ENCODE results near the gene ERICH2.
"Not testable (repeated sequence)": the region's sequence is repeated elsewhere in the genome, so short reads cannot be mapped to it uniquely, and the experiment has no call there.

Gene ERICH2

GRCh38 chr2:170739507-170740046, 30.6 kb upstream of the ERICH2 start:
- Histone ChIP-seq H3K4me1 (ENCODE audit: control insufficient read depth, insufficient read depth, low read length, poor library complexity, severe bottlenecking) (peaks cover 9% of the 10 kb centered on the region), H3K9me3 (ENCODE audit: control insufficient read depth, low read length) (peaks cover 20% of the 10 kb centered on the region), H3K4me3 (ENCODE audit: extremely low read depth, insufficient read depth, low read length, poor library complexity, severe bottlenecking) (no peak overlapping the region), H3K27ac (ENCODE audit: low read depth, low read length, severe bottlenecking) (no peak overlapping the region), H3K36me3 (ENCODE audit: control insufficient read depth, insufficient read depth, low read length) (no peaks in the 10 kb centered on the region)
- WGBS, 2 experiments (ENCODE audit: insufficient coverage in 2 of 2), result 93 to 100% methylated on average over 2 of the region's 3 CpGs

GRCh38 chr2:170740660-170741059, 29.5 kb upstream of the ERICH2 start:
- peaks cover 9% of the 10 kb centered on the region for H3K4me1 ChIP-seq (ENCODE audit: control insufficient read depth, insufficient read depth, low read length, poor library complexity, severe bottlenecking)
- H3K9me3 ChIP-seq (ENCODE audit: control insufficient read depth, low read length), result peaks cover 20% of the 10 kb centered on the region
- no peak overlapping the region for H3K27ac ChIP-seq (ENCODE audit: low read depth, low read length, severe bottlenecking)
- H3K36me3 ChIP-seq (ENCODE audit: control insufficient read depth, insufficient read depth, low read length), result no peaks in the 10 kb centered on the region
- H3K4me3 ChIP-seq (ENCODE audit: extremely low read depth, insufficient read depth, low read length, poor library complexity, severe bottlenecking), result no peak overlapping the region
- 80 to 86% methylated on average over 4 of the region's 4 CpGs for WGBS, 2 experiments (ENCODE audit: insufficient coverage in 2 of 2)

DNA sequence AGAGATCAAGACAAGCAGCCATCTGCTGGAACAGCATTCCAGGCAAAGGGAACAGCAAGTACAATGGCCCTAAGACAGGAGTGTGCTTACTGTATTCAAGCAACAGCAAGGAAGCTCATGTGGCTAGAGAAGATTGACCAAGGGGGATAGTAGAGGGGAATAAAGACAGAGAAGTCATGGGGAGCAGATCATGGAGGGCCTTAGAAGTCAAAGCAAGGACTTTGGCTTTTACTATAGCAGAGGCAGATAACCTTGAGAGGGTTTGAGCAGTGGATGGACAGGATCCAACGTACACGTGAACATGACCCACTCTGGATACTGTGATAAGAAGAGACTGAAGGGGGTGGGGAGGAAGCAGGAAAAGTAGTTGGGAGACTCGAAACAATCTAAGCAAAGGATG, 28.2 kb upstream of the ERICH2 start:
- Histone ChIP-seq H3K27ac (ENCODE audit: low read depth, low read length, severe bottlenecking) (no peak overlapping the region), H3K4me1 (ENCODE audit: control insufficient read depth, insufficient read depth, low read length, poor library complexity, severe bottlenecking) (peaks cover 9% of the 10 kb centered on the region), H3K36me3 (ENCODE audit: control insufficient read depth, insufficient read depth, low read length) (no peaks in the 10 kb centered on the region), H3K9me3 (ENCODE audit: control insufficient read depth, low read length) (peaks cover 9% of the 10 kb centered on the region), H3K4me3 (ENCODE audit: extremely low read depth, insufficient read depth, low read length, poor library complexity, severe bottlenecking) (no peak overlapping the region)
- 93 to 100% methylated on average over 3 of the region's 3 CpGs for WGBS, 2 experiments (ENCODE audit: insufficient coverage in 2 of 2)

GRCh38 chr2:170742896-170743529, 27.2 kb upstream of the ERICH2 start:
- Histone ChIP-seq H3K36me3 (ENCODE audit: control insufficient read depth, insufficient read depth, low read length) (no peaks in the 10 kb centered on the region), H3K27ac (ENCODE audit: low read depth, low read length, severe bottlenecking) (no peak overlapping the region), H3K9me3 (ENCODE audit: control insufficient read depth, low read length) (no peaks in the 10 kb centered on the region), H3K4me1 (ENCODE audit: control insufficient read depth, insufficient read depth, low read length, poor library complexity, severe bottlenecking) (peaks cover 9% of the 10 kb centered on the region), H3K4me3 (ENCODE audit: extremely low read depth, insufficient read depth, low read length, poor library complexity, severe bottlenecking) (no peak overlapping the region)
- WGBS, 2 experiments (ENCODE audit: insufficient coverage in 2 of 2), result 85 to 90% methylated on average over 2 of the region's 6 CpGs

DNA sequence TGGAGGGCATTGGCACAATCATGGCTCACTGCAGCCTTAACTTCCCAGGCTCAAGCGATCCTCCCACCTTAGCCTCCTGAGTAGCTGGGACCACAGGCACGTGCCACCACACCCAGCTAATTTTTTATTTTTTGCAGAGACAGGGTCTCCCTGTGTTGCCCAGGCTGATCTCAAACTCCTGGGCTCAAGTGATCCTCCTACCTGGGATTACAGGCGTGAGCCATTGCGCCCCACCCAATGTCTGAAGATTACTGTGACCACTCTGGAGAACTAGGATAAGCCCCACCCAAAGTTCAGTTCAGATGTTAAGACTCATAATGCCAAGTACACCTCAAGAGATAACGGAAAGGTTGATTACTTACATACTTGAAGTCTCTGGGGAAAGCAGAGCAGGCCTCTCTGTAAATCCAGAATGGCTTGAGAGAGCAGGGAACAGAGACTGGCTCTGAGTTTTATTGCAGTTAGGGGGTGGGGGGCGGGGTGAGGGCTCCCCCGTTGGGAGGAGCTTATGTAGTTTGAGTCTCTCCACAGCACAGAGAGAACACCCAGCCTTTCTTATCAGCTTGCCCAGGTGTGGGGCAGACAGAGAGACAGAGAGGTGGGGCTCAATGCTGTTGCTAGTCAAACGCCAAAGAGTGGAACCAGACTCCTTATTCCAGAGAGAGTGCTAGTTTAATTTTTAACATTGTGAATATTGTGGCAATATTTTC, 26.5 kb upstream of the ERICH2 start:
- Histone ChIP-seq H3K9me3 (ENCODE audit: control insufficient read depth, low read length) (no peaks in the 10 kb centered on the region), H3K27ac (ENCODE audit: low read depth, low read length, severe bottlenecking) (no peak overlapping the region), H3K4me1 (ENCODE audit: control insufficient read depth, insufficient read depth, low read length, poor library complexity, severe bottlenecking) (peaks cover 9% of the 10 kb centered on the region), H3K4me3 (ENCODE audit: extremely low read depth, insufficient read depth, low read length, poor library complexity, severe bottlenecking) (no peak overlapping the region), H3K36me3 (ENCODE audit: control insufficient read depth, insufficient read depth, low read length) (no peaks in the 10 kb centered on the region)
- WGBS, 2 experiments (ENCODE audit: insufficient coverage in 2 of 2), result 90 to 98% methylated on average over 6 of the region's 8 CpGs

DNA sequence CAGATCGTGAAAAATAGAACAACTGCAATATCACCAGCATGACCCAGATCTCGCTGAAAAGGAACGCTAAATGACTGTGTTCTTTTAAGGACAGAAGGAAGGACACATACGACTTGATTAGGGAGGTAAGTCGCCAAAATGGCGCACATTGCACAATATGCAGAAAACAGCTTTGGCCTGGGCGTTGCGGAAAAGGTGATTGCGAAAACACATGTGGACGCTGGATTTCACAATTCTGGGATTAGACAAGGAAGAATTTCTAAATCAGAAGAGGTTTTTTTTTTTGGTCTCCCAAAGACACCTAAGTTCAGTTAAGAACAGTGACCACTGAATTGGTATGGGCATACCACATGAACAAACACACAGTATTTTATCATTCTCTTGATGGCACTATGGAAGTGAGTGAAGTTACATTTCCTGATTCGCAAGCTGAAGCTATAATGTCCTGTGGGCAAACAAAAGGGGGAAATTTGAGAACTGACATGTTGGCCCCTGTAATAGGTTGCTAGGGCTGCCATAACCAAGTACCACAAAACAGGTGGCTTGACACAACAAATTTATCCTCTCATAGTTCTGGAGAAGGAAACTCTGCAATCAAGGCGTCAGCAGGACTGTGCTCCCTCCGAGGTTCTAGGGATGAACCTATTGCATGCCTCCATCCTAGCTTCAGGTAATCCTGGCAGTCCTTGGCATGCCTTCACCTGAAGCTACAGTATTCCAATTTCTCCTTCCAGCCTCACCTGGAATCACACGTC, 25.8 kb upstream of the ERICH2 start:
- H3K9me3 ChIP-seq (ENCODE audit: control insufficient read depth, low read length), result no peaks in the 10 kb centered on the region

GRCh38 chr2:170745305-170745704, 24.9 kb upstream of the ERICH2 start:
- Histone ChIP-seq H3K4me1 (ENCODE audit: control insufficient read depth, insufficient read depth, low read length, poor library complexity, severe bottlenecking) (no peaks in the 10 kb centered on the region), H3K36me3 (ENCODE audit: control insufficient read depth, insufficient read depth, low read length) (no peaks in the 10 kb centered on the region), H3K4me3 (ENCODE audit: extremely low read depth, insufficient read depth, low read length, poor library complexity, severe bottlenecking) (no peak overlapping the region), H3K9me3 (ENCODE audit: control insufficient read depth, low read length) (no peaks in the 10 kb centered on the region), H3K27ac (ENCODE audit: low read depth, low read length, severe bottlenecking) (no peak overlapping the region)
- 86 to 98% methylated on average over 4 to 5 of the region's 6 CpGs for WGBS, 2 experiments (ENCODE audit: insufficient coverage in 2 of 2)

More for the DNA sequence above, 25.8 kb upstream of the ERICH2 start:
- H3K36me3 ChIP-seq (ENCODE audit: control insufficient read depth, insufficient read depth, low read length), result no peaks in the 10 kb centered on the region
- H3K4me1 ChIP-seq (ENCODE audit: control insufficient read depth, insufficient read depth, low read length, poor library complexity, severe bottlenecking), result peaks cover 4% of the 10 kb centered on the region
- H3K4me3 ChIP-seq (ENCODE audit: extremely low read depth, insufficient read depth, low read length, poor library complexity, severe bottlenecking), result no peak overlapping the region
- H3K27ac ChIP-seq (ENCODE audit: low read depth, low read length, severe bottlenecking), result no peak overlapping the region
- 89 to 92% methylated on average over 12 to 13 of the region's 14 CpGs for WGBS, 2 experiments (ENCODE audit: insufficient coverage in 2 of 2)

- no peak overlapping the region for H3K4me3 ChIP-seq (ENCODE audit: extremely low read depth, insufficient read depth, low read length, poor library complexity, severe bottlenecking)
- 83% methylated on average over 1 of the region's 4 CpGs; no CpG with 5 or more reads in 1 of the 2 experiments for WGBS, 2 experiments (ENCODE audit: insufficient coverage in 2 of 2)
These were observed 22.3 kb upstream of the ERICH2 start for GRCh38 chr2:170747921-170748320.

DNA sequence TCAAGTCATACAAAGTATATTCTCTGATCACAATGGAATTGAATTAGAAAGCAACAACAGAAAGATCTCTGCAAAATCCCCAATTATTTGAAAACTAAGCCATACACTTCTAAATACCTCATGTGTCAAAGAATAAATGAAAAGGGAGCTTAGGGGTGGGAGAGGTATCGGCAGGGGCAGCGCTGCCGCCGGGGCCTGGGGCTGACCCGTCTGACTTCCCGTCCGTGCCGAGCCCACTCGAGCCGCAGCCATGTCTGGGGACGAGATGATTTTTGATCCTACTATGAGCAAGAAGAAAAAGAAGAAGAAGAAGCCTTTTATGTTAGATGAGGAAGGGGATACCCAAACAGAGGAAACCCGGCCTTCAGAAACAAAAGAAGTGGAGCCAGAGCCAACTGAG, 18.6 kb upstream of the ERICH2 start:
- H3K4me1 ChIP-seq (ENCODE audit: control insufficient read depth, insufficient read depth, low read length, poor library complexity, severe bottlenecking); H3K4me3 ChIP-seq (ENCODE audit: extremely low read depth, insufficient read depth, low read length, poor library complexity, severe bottlenecking); H3K27ac ChIP-seq (ENCODE audit: low read depth, low read length, severe bottlenecking); H3K9me3 ChIP-seq (ENCODE audit: control insufficient read depth, low read length); H3K36me3 ChIP-seq (ENCODE audit: control insufficient read depth, insufficient read depth, low read length): not testable (repeated sequence)
- 70 to 92% methylated on average over 1 to 12 of the region's 12 CpGs for WGBS, 2 experiments (ENCODE audit: insufficient coverage in 2 of 2)

More at GRCh38 chr2:170747921-170748320, 22.3 kb upstream of the ERICH2 start:
- Histone ChIP-seq H3K4me1 (ENCODE audit: control insufficient read depth, insufficient read depth, low read length, poor library complexity, severe bottlenecking) (no peaks in the 10 kb centered on the region), H3K27ac (ENCODE audit: low read depth, low read length, severe bottlenecking) (no peak overlapping the region), H3K36me3 (ENCODE audit: control insufficient read depth, insufficient read depth, low read length) (no peaks in the 10 kb centered on the region), H3K9me3 (ENCODE audit: control insufficient read depth, low read length) (no peaks in the 10 kb centered on the region)

- Histone ChIP-seq H3K36me3 (ENCODE audit: control insufficient read depth, insufficient read depth, low read length) (no peaks in the 10 kb centered on the region), H3K27ac (ENCODE audit: low read depth, low read length, severe bottlenecking) (no peak overlapping the region), H3K9me3 (ENCODE audit: control insufficient read depth, low read length) (no peaks in the 10 kb centered on the region), H3K4me1 (ENCODE audit: control insufficient read depth, insufficient read depth, low read length, poor library complexity, severe bottlenecking) (peaks cover 8% of the 10 kb centered on the region), H3K4me3 (ENCODE audit: extremely low read depth, insufficient read depth, low read length, poor library complexity, severe bottlenecking) (no peak overlapping the region)
These were observed 8.6 kb upstream of the ERICH2 start for GRCh38 chr2:170761572-170761971.

All from mesodermal cell (in vitro differentiated cells).